ENCODE measurements around the gene CELF2. TPM values are rescaled to one million over a fixed set of nuclear protein-coding genes. Genes with fewer than 3 reads are reported as not detected.

The CELF2 gene
- total RNA-seq, 1 experiment from 2014 or later = 0.27 TPM

- DNase-seq (ENCODE audit: extremely low read depth, low read depth) = no peak
Measured at GRCh38 chr10:11003679-11004078, 14.0 kb upstream of the CELF2 start.

GRCh38 chr10:11004144-11005077 lies 13.3 kb upstream of the CELF2 start:
- DNase-seq (ENCODE audit: extremely low read depth, low read depth) = no peak

- DNase-seq (ENCODE audit: extremely low read depth, low read depth) = no peak
Measured at GRCh38 chr10:11005725-11006427, 11.8 kb upstream of the CELF2 start.

GRCh38 chr10:11006428-11006825 lies 11.2 kb upstream of the CELF2 start:
- DNase-seq (ENCODE audit: extremely low read depth, low read depth) = no peak

GRCh38 chr10:11007476-11008020 lies 10.1 kb upstream of the CELF2 start:
- no peak for DNase-seq (ENCODE audit: extremely low read depth, low read depth)

GRCh38 chr10:11009471-11010308 lies 8.0 kb upstream of the CELF2 start:
- no peak for DNase-seq (ENCODE audit: extremely low read depth, low read depth)

- DNase-seq (ENCODE audit: extremely low read depth, low read depth) = no peak
Measured at GRCh38 chr10:11010582-11010981, 7.1 kb upstream of the CELF2 start.

- no peak for DNase-seq (ENCODE audit: extremely low read depth, low read depth)
Measured at GRCh38 chr10:11011436-11011835, 6.2 kb upstream of the CELF2 start.

- no peak for DNase-seq (ENCODE audit: extremely low read depth, low read depth)
Measured at GRCh38 chr10:11011984-11012383, 5.7 kb upstream of the CELF2 start.

- DNase-seq (ENCODE audit: extremely low read depth, low read depth) = no peak
Measured at GRCh38 chr10:11012421-11013295, 5.0 kb upstream of the CELF2 start.

GRCh38 chr10:11013836-11014235 lies 3.8 kb upstream of the CELF2 start:
- DNase-seq (ENCODE audit: extremely low read depth, low read depth) = no peak

- DNase-seq (ENCODE audit: extremely low read depth, low read depth) = no peak
Measured at GRCh38 chr10:11014671-11015445, 2.8 kb upstream of the CELF2 start.

GRCh38 chr10:11015446-11015934 lies 2.2 kb upstream of the CELF2 start:
- DNase-seq (ENCODE audit: extremely low read depth, low read depth) = no peak

GRCh38 chr10:11017000-11017569 lies 587 bp upstream of the CELF2 start:
- DNase-seq (ENCODE audit: extremely low read depth, low read depth) = no peak

- no peak for DNase-seq (ENCODE audit: extremely low read depth, low read depth)
Measured at GRCh38 chr10:11018432-11018841, 765 bp downstream of the CELF2 start.

GRCh38 chr10:11018855-11019631 lies 1.4 kb downstream of the CELF2 start:
- DNase-seq (ENCODE audit: extremely low read depth, low read depth) = no peak

- no peak for DNase-seq (ENCODE audit: extremely low read depth, low read depth)
Measured at GRCh38 chr10:11019724-11020547, 2.3 kb downstream of the CELF2 start.

Data from NCI-H460 (cell line).